Calu3 (cell line): ENCODE data around the gene DGLUCY. TPM values are rescaled to one million over a fixed set of nuclear protein-coding genes. Genes with fewer than 3 reads are reported as not detected.

Experiments used
- BruUV-seq: library from RNA; stranded (reverse); fragments of 400-500 nt; replicated peaks from 2 replicates; lab custom pipeline; 2021; lab: Mats Ljungman, UMichigan
- CTCF ChIA-PET: fragments of 300-600 bp; sonication (Branson Sonifier 250); formaldehyde crosslinking; loops from one replicate; lab custom pipeline; 2022; ENCODE audit warnings: antibody characterized with exemption; lab: Charles Lee
- DNase-seq: peaks from one replicate; pipeline ENCODE4 v3.0.0; 2022
- H3K27ac Mint-ChIP-seq: one replicate; pipeline ENCODE4 v1.8.0; 2022; ENCODE audit warnings: mixed read lengths; ENCODE audit not compliant: unreplicated experiment
- H3K27me3 Mint-ChIP-seq: one replicate; pipeline ENCODE4 v1.8.0; 2022; ENCODE audit warnings: mixed read lengths; ENCODE audit not compliant: unreplicated experiment
- H3K36me3 Mint-ChIP-seq: one replicate; pipeline ENCODE4 v1.8.0; 2022; ENCODE audit warnings: mild to moderate bottlenecking, moderate library complexity, mixed read lengths; ENCODE audit not compliant: insufficient read depth, unreplicated experiment
- H3K4me1 Mint-ChIP-seq: one replicate; pipeline ENCODE4 v1.8.0; 2022; ENCODE audit warnings: mild to moderate bottlenecking, low read depth, mixed read lengths; ENCODE audit not compliant: unreplicated experiment
- H3K4me3 Mint-ChIP-seq: one replicate; pipeline ENCODE4 v1.8.0; 2022; ENCODE audit warnings: mild to moderate bottlenecking, low read depth, moderate library complexity, mixed read lengths; ENCODE audit not compliant: unreplicated experiment
- H3K9me3 Mint-ChIP-seq: one replicate; pipeline ENCODE4 v1.8.0; 2022; ENCODE audit warnings: low read depth, mixed read lengths; ENCODE audit not compliant: unreplicated experiment
- CTCF ChIP-seq: fragments of 200-600 bp; IDR thresholded peaks from one replicate; pipeline ENCODE4 v1.8.0; 2022; ENCODE audit warnings: antibody characterized with exemption; ENCODE audit not compliant: unreplicated experiment
- intact Hi-C: fragments of 100-400 bp; cut with micrococcal nuclease; formaldehyde crosslinking; loops from one replicate; pipeline ENCODE4 v1.10.0; 2022; ENCODE audit not compliant: unreplicated experiment
- total RNA-seq: library from RNA; stranded (reverse); gene quantifications from 2 replicates; pipeline ENCODE4 v1.2.3, GENCODE V29; 2022

DGLUCY gene
- total RNA-seq, 1 experiment from 2014 or later: 69.3 TPM

- DNase-seq: peak; percentile 84
- Mint-ChIP-seq H3K27me3 (no peaks in the 10 kb centered on the region), H3K36me3 (peaks cover 9% of the 10 kb centered on the region), H3K27ac (no peak overlapping the region), H3K9me3 (no peaks in the 10 kb centered on the region), H3K4me3 (no peak overlapping the region), H3K4me1 (no peaks in the 10 kb centered on the region)
- intact Hi-C loops: loop anchor here (1.0 kb wide), 1 partner anchor 270 kb away; no protein-coding TSS in a partner anchor
- CTCF ChIA-PET: interaction anchor here (0.5 to 2.1 kb wide), 17 partner anchors 15 to 1658 kb away, joined by 3 to 26 read pairs (median 4); partner anchors contain the start of genes DGLUCY and RPS6KA5
- TF ChIP-seq CTCF: peak; percentile 71
- BruUV-seq: no TSS peak
These were observed 59.4 kb downstream of the DGLUCY start for GRCh38 chr14:91173221-91173670.

- TF ChIP-seq CTCF: no peak
- Mint-ChIP-seq H3K9me3 (no peaks in the 10 kb centered on the region), H3K27me3 (no peaks in the 10 kb centered on the region), H3K36me3 (peaks cover 9% of the 10 kb centered on the region), H3K4me1 (no peaks in the 10 kb centered on the region), H3K4me3 (no peak overlapping the region), H3K27ac (no peak overlapping the region)
- BruUV-seq: no TSS peak
- intact Hi-C loops: loop anchor here (1.0 kb wide), 1 partner anchor 271 kb away; no protein-coding TSS in a partner anchor
- DNase-seq: no peak
- CTCF ChIA-PET: interaction anchor here (1.7 kb wide), 1 partner anchor 113 kb away, joined by 4 read pairs; the partner anchor contains the start of gene RPS6KA5
These were observed 60.0 kb downstream of the DGLUCY start for GRCh38 chr14:91173904-91174303.

- Mint-ChIP-seq H3K27me3 (no peaks in the 10 kb centered on the region), H3K36me3 (peaks cover 12% of the 10 kb centered on the region), H3K9me3 (no peaks in the 10 kb centered on the region), H3K4me3 (no peak overlapping the region), H3K27ac (no peak overlapping the region), H3K4me1 (no peaks in the 10 kb centered on the region)
- no peak for TF ChIP-seq CTCF
- DNase-seq: no peak
- BruUV-seq: no TSS peak
- intact Hi-C loops: no loop called here
- CTCF ChIA-PET: interaction anchor here (0.5 kb wide), 1 partner anchor 61 kb away, joined by 6 read pairs; no protein-coding TSS in a partner anchor
These were observed 61.7 kb downstream of the DGLUCY start for GRCh38 chr14:91175291-91176201.

- Mint-ChIP-seq H3K9me3 (no peaks in the 10 kb centered on the region), H3K36me3 (peaks cover 23% of the 10 kb centered on the region), H3K27me3 (no peaks in the 10 kb centered on the region), H3K4me3 (no peak overlapping the region), H3K4me1 (no peaks in the 10 kb centered on the region), H3K27ac (no peak overlapping the region)
- intact Hi-C loops: loop anchor here (1.0 kb wide), 1 partner anchor 109 kb away; no protein-coding TSS in a partner anchor
- no TSS peak for BruUV-seq
- peak; percentile 54 for DNase-seq
- TF ChIP-seq CTCF: no peak
- CTCF ChIA-PET: interaction anchor here (0.6 to 1.5 kb wide), 3 partner anchors 73 to 327 kb away, joined by 3 to 7 read pairs (median 5); no protein-coding TSS in a partner anchor
These were observed 63.5 kb downstream of the DGLUCY start for GRCh38 chr14:91177073-91178034.
